MCF 10A (cell line): ENCODE results near the gene CD3G. TPM values are rescaled to one million over a fixed set of nuclear protein-coding genes. Genes with fewer than 3 reads are reported as not detected.

Experiments used
- Bru-seq: library from RNA; stranded (reverse); fragments of 400-500 nt; gene quantifications from one replicate; lab custom pipeline; 2021; lab: Mats Ljungman, UMichigan
- BruChase-seq, 2 experiments: library from RNA; stranded (reverse); fragments of 400-500 nt; gene quantifications; one replicate each; lab custom pipeline; 2021; lab: Mats Ljungman, UMichigan
- BruUV-seq: library from RNA; stranded (reverse); fragments of 400-500 nt; replicated peaks from 2 replicates; lab custom pipeline; 2021; lab: Mats Ljungman, UMichigan
- CTCF ChIA-PET: fragments of 300-600 bp; sonication (Branson Sonifier 250); formaldehyde crosslinking; extraction: SDS; loops from one replicate; lab custom pipeline; 2021; ENCODE audit warnings: antibody characterized with exemption, inconsistent platforms; lab: Yijun Ruan, JAX
- POLR2A ChIA-PET: fragments of 300-600, 350-650 bp; sonication (Branson Sonifier 250); formaldehyde crosslinking; extraction: SDS; loops from one replicate; lab custom pipeline; 2020; ENCODE audit warnings: antibody characterized with exemption, inconsistent platforms; lab: Yijun Ruan, JAX
- DNase-seq: peaks from one replicate; pipeline ENCODE4 v3.0.0-alpha.2; 2018; ENCODE audit not compliant: unreplicated experiment
- H3K27ac Mint-ChIP-seq: one replicate; pipeline ENCODE4 v1.8.0; 2022; ENCODE audit warnings: mild to moderate bottlenecking, low read depth, mixed read lengths; ENCODE audit not compliant: unreplicated experiment
- H3K27me3 Mint-ChIP-seq: one replicate; pipeline ENCODE4 v1.8.0; 2022; ENCODE audit warnings: mixed read lengths; ENCODE audit not compliant: insufficient read depth, unreplicated experiment
- H3K36me3 Mint-ChIP-seq: one replicate; pipeline ENCODE4 v1.8.0; 2022; ENCODE audit warnings: mild to moderate bottlenecking, moderate library complexity, mixed read lengths; ENCODE audit not compliant: insufficient read depth, unreplicated experiment
- H3K4me1 Mint-ChIP-seq: one replicate; pipeline ENCODE4 v1.8.0; 2022; ENCODE audit warnings: mixed read lengths; ENCODE audit not compliant: insufficient read depth, unreplicated experiment
- H3K4me3 Mint-ChIP-seq: one replicate; pipeline ENCODE4 v1.8.0; 2022; ENCODE audit warnings: mild to moderate bottlenecking, moderate library complexity, mixed read lengths; ENCODE audit not compliant: unreplicated experiment
- H3K9me3 Mint-ChIP-seq: one replicate; pipeline ENCODE4 v1.8.0; 2022; ENCODE audit warnings: mixed read lengths; ENCODE audit not compliant: unreplicated experiment
- intact Hi-C: fragments of 100-400 bp; cut with micrococcal nuclease; formaldehyde crosslinking; loops from 2 replicates; pipeline ENCODE4 v1.14.1; 2022
- long read RNA-seq: library from polyadenylated mRNA; stranded (forward); transcript quantifications from one replicate; pipeline ENCODE4 v2.0.0, GENCODE V29; 2022
- total RNA-seq: library from RNA; stranded (reverse); gene quantifications from 2 replicates; pipeline ENCODE4 v1.2.3, GENCODE V29; 2022
- TF ChIP-seq, protein P1 (sequence below): fragments of 200-600 bp; IDR thresholded peaks from one replicate; pipeline ENCODE4 v1.8.0; 2022; ENCODE audit warnings: antibody characterized with exemption, mild to moderate bottlenecking; ENCODE audit not compliant: unreplicated experiment

CD3G gene
- total RNA-seq (not detected in 2 replicates), Bru-seq, nascent RNA (not detected), BruChase-seq, experiment 1, labeled RNA remaining after a 6-hour chase (not detected), BruChase-seq, experiment 2, labeled RNA remaining after a 2-hour chase (not detected)
- long read RNA-seq = 0 reads

DNA sequence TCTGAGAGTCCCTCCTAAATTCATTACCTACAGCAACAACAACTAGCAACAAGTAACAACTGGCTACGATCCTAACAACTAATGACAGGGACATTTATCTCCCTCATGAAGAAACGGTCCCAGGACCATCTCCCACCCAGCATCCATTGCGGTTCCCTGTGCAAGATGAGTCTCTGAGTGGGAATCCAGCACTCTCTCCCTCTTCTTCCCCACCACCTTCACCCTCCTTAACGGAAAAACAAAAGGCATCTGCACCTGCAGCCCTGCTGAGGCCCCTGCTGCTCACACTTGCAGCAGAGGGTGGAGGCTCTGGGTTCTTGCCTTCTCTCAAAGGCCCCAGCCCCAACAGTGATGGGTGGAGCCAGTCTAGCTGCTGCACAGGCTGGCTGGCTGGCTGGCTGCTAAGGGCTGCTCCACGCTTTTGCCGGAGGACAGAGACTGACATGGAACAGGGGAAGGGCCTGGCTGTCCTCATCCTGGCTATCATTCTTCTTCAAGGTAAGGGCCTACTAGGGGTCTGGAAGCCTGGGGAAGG is at the start of gene CD3G:
TSS of gene CD3G (plus strand) at position 364 of the 535 bp plus-strand sequence. CDS start at position 444, 80 bp downstream.
- TF ChIP-seq, protein P1, sequence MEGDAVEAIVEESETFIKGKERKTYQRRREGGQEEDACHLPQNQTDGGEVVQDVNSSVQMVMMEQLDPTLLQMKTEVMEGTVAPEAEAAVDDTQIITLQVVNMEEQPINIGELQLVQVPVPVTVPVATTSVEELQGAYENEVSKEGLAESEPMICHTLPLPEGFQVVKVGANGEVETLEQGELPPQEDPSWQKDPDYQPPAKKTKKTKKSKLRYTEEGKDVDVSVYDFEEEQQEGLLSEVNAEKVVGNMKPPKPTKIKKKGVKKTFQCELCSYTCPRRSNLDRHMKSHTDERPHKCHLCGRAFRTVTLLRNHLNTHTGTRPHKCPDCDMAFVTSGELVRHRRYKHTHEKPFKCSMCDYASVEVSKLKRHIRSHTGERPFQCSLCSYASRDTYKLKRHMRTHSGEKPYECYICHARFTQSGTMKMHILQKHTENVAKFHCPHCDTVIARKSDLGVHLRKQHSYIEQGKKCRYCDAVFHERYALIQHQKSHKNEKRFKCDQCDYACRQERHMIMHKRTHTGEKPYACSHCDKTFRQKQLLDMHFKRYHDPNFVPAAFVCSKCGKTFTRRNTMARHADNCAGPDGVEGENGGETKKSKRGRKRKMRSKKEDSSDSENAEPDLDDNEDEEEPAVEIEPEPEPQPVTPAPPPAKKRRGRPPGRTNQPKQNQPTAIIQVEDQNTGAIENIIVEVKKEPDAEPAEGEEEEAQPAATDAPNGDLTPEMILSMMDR = no peak
- H3K4me1 Mint-ChIP-seq = no peaks in the 10 kb centered on the region
- no peaks in the 10 kb centered on the region for H3K36me3 Mint-ChIP-seq
- intact Hi-C loops = no loop called here
- no TSS peak for BruUV-seq
- DNase-seq = no peak
- no peak within 1 kb of the TSS for H3K4me3 Mint-ChIP-seq
- no peak within 1 kb of the TSS for H3K27ac Mint-ChIP-seq
- H3K27me3 Mint-ChIP-seq = peaks cover 44% of the 10 kb centered on the region
- POLR2A ChIA-PET = no interaction called here
- CTCF ChIA-PET = no interaction called here
- no peaks in the 10 kb centered on the region for H3K9me3 Mint-ChIP-seq

DNA sequence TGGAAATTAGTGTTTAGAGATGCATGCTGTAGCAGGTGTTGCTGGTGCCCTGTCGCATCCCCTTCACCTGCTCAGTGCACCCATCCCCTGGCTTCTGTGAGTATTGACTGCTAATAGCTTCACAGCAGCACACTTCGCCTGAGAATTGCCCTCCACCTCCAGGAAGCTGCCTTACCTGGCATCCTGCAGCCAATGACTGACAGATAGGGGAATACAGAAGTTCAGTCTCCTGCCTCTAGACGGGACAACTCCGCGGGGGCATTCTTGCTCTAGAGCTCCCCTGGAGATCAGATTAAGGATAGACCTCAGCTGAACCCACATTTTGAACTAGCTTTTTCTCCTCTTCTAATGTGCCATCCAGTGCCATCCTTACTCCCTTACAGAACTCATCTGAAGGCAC is 48.9 kb upstream of the CD3G start:
- H3K4me3 Mint-ChIP-seq = no peak overlapping the region
- DNase-seq = no peak
- no peaks in the 10 kb centered on the region for H3K27me3 Mint-ChIP-seq
- ChIA-PET POLR2A (interaction anchor here (0.9 to 2.4 kb wide), 8 partner anchors 30 to 120 kb away, joined by 3 to 32 read pairs (median 5); partner anchors contain the start of genes MPZL2, MPZL3 and UBE4A), CTCF (interaction anchor here (0.5 to 2.6 kb wide), 36 partner anchors 9 to 254 kb away, joined by 3 to 36 read pairs (median 4); partner anchors contain the start of genes CD3E and UBE4A)
- no peaks in the 10 kb centered on the region for H3K36me3 Mint-ChIP-seq
- TF ChIP-seq, protein P1 = no peak
- BruUV-seq = no TSS peak
- H3K27ac Mint-ChIP-seq = no peak overlapping the region
- intact Hi-C loops = loop anchor here (5.0 kb wide), 2 partner anchors 192 to 272 kb away; partner anchors contain the start of gene IFT46
- no peaks in the 10 kb centered on the region for H3K9me3 Mint-ChIP-seq
- peaks cover 16% of the 10 kb centered on the region for H3K4me1 Mint-ChIP-seq

DNA sequence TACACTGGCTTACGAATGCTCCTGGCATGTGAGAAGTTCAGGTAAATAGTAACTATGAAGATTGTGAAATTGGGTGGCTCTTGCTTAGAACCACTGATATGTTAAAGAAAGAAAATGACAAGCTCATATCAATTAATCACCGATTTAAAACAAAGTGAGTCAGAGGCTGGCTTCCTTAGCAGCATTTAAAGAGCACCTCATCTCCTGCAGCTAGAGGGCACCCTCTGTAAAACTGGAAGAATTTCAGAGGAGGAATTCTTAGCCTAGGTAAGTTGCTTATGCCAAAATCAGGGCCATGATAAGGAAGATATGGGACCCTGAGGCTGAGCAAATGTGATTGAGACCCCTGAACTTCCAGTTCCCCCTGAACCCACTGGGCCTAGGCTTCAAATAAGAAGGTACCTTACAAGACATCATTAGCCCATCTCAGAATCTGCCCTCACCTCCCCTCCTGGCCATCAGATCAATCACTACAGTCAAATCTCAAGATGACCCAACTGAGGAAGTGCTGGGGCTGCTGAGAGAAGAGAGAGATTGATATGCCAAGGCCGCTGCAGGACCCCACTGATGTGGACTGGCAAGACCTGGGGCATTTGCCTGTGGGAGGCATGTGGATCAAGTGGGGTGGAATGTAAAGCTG is 48.2 kb upstream of the CD3G start:
- Mint-ChIP-seq H3K9me3 (no peaks in the 10 kb centered on the region), H3K4me1 (peaks cover 12% of the 10 kb centered on the region), H3K36me3 (no peaks in the 10 kb centered on the region), H3K27ac (no peak overlapping the region), H3K4me3 (no peak overlapping the region), H3K27me3 (no peaks in the 10 kb centered on the region)
- BruUV-seq = no TSS peak
- ChIA-PET CTCF (interaction anchor here (0.5 to 2.6 kb wide), 39 partner anchors 8 to 406 kb away, joined by 3 to 36 read pairs (median 4); partner anchors contain the start of genes CD3E and UBE4A), POLR2A (interaction anchor here (0.9 to 2.4 kb wide), 9 partner anchors 11 to 121 kb away, joined by 3 to 32 read pairs (median 5); partner anchors contain the start of genes MPZL2, MPZL3 and UBE4A)
- intact Hi-C loops = loop anchor here (1.0 to 5.0 kb wide), 3 partner anchors 57 to 271 kb away; partner anchors contain the start of gene IFT46
- peak; percentile 68 for DNase-seq
- TF ChIP-seq, protein P1 = peak; percentile 36
